Body of pancreas (tissue), 4 donors: ENCODE measurements around the gene OLIG3. TPM values are rescaled to one million over a fixed set of nuclear protein-coding genes. Genes with fewer than 3 reads are reported as not detected.

Source experiments
- ATAC-seq: fragments of 150-250 bp; one replicate; pipeline ENCODE4 v1.9.1; 2016
- DNase-seq, 4 donors: peaks; one replicate each; pipeline ENCODE4 v3.0.0-alpha.2; 2019
- H3K27ac ChIP-seq, 4 donors: fragments of 200-600 bp; sonication (generic); 1 replicate in 3 of 4; 2 replicates in 1 of 4; pipeline versions ENCODE4 v1.5.1 to v1.6.1; 2016 to 2019; ENCODE audit warnings: mild to moderate bottlenecking in 1 of 4, mixed read lengths in 1 of 4, moderate library complexity in 1 of 4
- H3K27me3 ChIP-seq, 2 donors: fragments of 200-600 bp; sonication (generic); one replicate each; pipeline ENCODE4 v1.6.0; 2016; ENCODE audit warnings: mild to moderate bottlenecking in 1 of 2
- H3K36me3 ChIP-seq, 2 donors: fragments of 200-600 bp; sonication (generic); replicated peaks in 1 of 2; 2 replicates each; pipeline ENCODE4 v1.5.1; 2016; ENCODE audit warnings: low read depth in 2 of 2; ENCODE audit not compliant: insufficient read depth in 1 of 2
- H3K4me1 ChIP-seq: fragments of 200-600 bp; sonication (generic); one replicate; pipeline ENCODE4 v1.6.0; 2016
- H3K4me3 ChIP-seq, 2 donors: fragments of 200-600 bp; sonication (generic); 1 replicate in 1 of 2; 2 replicates in 1 of 2; pipeline ENCODE4 v1.5.1; 2016 to 2019
- H3K9me3 ChIP-seq, 3 donors: fragments of 200-600 bp; sonication (generic); 1 replicate in 2 of 3; 2 replicates in 1 of 3; pipeline ENCODE4 v1.5.1; 2016
- POLR2A ChIP-seq, 3 donors: fragments of 450-650 bp; IDR thresholded peaks; one replicate each; pipeline ENCODE4 v1.6.1; 2016; ENCODE audit warnings: antibody characterized with exemption in 3 of 3, mild to moderate bottlenecking in 2 of 3
- WGBS, 2 donors: methylation state at CpG; one replicate each; pipeline ENCODE4 v1.1.5; 2017; 5-methylcytosine and 5-hydroxymethylcytosine counted together
- intact Hi-C: fragments of 100-400 bp; cut with DNase I; formaldehyde crosslinking; loops from one replicate; pipeline ENCODE4 v1.15.1; 2023
- total RNA-seq, 2 donors: library from RNA; depleted of rRNA; stranded (reverse); fragments of >200 nt; gene quantifications; one replicate each; pipeline ENCODE4 v1.1.0, GENCODE V29; 2016
- TF ChIP-seq, protein P1 (sequence below), 7 experiments: fragments of 450-650 bp in 4 of 7; fragments of 200-600 bp in 3 of 7; sonication (generic) in 3 of 7; IDR thresholded peaks; one replicate each; pipeline ENCODE4 v1.5.1; 2016 to 2019; ENCODE audit warnings: antibody characterized with exemption in 7 of 7

OLIG3 gene
- total RNA-seq, 2 donors from 2014 or later = not detected

DNA sequence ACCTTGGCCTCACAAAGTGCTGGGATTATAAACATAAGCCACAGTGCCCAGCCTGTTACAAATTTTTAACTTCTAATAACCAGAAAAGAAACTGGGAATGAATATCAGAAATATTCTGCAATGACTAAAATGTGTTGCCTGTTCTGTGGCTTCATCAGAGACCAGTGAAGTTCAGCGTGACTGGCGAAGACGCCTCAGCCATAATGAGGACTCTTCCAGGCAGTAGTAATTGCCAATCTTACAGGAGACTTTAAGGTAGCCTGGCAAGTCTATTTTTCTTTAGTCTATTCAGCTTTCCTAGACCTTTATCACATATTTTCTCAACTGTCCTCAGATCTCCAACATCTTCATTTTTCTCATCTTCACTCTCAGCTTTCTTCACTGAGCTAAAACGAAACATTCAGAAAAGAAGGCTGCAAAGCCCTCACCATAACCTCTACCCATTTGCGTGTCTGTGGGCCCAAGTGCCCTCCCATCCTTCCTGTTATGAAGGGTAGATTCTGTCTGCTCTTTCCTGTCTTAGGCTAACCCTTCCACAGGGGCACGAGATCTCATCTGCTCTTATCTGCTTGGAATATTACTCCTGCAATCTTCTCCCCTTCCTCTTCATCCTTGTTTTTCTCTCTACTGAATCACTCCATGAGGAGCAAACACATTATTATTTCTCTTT lies 42.0 kb upstream of the OLIG3 start:
- TF ChIP-seq POLR2A (IDR thresholded peaks at IDR 0.05) = no peak
- TF ChIP-seq, protein P1, sequence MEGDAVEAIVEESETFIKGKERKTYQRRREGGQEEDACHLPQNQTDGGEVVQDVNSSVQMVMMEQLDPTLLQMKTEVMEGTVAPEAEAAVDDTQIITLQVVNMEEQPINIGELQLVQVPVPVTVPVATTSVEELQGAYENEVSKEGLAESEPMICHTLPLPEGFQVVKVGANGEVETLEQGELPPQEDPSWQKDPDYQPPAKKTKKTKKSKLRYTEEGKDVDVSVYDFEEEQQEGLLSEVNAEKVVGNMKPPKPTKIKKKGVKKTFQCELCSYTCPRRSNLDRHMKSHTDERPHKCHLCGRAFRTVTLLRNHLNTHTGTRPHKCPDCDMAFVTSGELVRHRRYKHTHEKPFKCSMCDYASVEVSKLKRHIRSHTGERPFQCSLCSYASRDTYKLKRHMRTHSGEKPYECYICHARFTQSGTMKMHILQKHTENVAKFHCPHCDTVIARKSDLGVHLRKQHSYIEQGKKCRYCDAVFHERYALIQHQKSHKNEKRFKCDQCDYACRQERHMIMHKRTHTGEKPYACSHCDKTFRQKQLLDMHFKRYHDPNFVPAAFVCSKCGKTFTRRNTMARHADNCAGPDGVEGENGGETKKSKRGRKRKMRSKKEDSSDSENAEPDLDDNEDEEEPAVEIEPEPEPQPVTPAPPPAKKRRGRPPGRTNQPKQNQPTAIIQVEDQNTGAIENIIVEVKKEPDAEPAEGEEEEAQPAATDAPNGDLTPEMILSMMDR (IDR thresholded peaks at IDR 0.05) = no peak
- Histone ChIP-seq H3K36me3 (no peaks in the 10 kb centered on the region), H3K4me3 (no peak overlapping the region), H3K27me3 (no peaks in the 10 kb centered on the region), H3K4me1 (no peaks in the 10 kb centered on the region), H3K9me3 (no peaks in the 10 kb centered on the region), H3K27ac (no peak overlapping the region)
- WGBS, 2 donors = 68 to 77% methylated on average over 6 of the region's 6 CpGs
- no peak for ATAC-seq
- no peak for DNase-seq
- intact Hi-C loops = no loop called here

GRCh38 chr6:137531376-137532092 lies 37.3 kb upstream of the OLIG3 start:
- DNase-seq (no peak), ATAC-seq (no peak)
- 57 to 75% methylated on average over 7 of the region's 7 CpGs for WGBS, 2 donors
- H3K27me3 ChIP-seq = no peaks in the 10 kb centered on the region
- no peak for TF ChIP-seq POLR2A (IDR thresholded peaks at IDR 0.05)
- TF ChIP-seq, protein P1 (IDR thresholded peaks at IDR 0.05) = no peak
- no peaks in the 10 kb centered on the region for H3K4me1 ChIP-seq
- H3K9me3 ChIP-seq = no peaks in the 10 kb centered on the region
- H3K36me3 ChIP-seq = no peaks in the 10 kb centered on the region
- intact Hi-C loops = no loop called here
- no peak overlapping the region for H3K4me3 ChIP-seq
- no peak overlapping the region for H3K27ac ChIP-seq

DNA sequence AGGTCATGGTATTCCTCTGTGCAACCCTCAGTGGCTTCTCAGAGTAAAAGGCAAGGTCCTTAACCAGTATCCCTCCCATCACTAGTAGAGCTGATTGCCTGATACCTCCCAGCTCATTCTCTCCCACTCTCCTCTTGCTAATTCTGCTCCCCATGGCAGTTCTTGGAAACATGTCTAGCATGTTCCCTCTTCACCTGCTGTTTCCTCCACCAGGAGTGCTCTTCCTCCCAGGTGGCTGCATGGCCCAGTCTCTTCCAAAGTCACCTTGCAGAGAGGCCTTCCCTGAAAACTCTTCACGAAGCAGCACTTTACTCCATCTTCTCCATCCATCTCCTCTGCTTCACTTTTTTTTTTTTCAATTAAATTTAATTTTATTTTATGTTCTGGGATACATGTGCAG lies 36.2 kb upstream of the OLIG3 start:
- ATAC-seq (no peak), DNase-seq (no peak)
- WGBS, 2 donors = 36 to 67% methylated on average over 1 of the region's 1 CpG
- H3K9me3 ChIP-seq = no peaks in the 10 kb centered on the region
- no peaks in the 10 kb centered on the region for H3K27me3 ChIP-seq
- no peak overlapping the region for H3K4me3 ChIP-seq
- intact Hi-C loops = no loop called here
- no peaks in the 10 kb centered on the region for H3K36me3 ChIP-seq
- no peaks in the 10 kb centered on the region for H3K4me1 ChIP-seq
- no peak overlapping the region for H3K27ac ChIP-seq
- TF ChIP-seq, protein P1 (IDR thresholded peaks at IDR 0.05) = no peak
- TF ChIP-seq POLR2A (IDR thresholded peaks at IDR 0.05) = no peak

DNA sequence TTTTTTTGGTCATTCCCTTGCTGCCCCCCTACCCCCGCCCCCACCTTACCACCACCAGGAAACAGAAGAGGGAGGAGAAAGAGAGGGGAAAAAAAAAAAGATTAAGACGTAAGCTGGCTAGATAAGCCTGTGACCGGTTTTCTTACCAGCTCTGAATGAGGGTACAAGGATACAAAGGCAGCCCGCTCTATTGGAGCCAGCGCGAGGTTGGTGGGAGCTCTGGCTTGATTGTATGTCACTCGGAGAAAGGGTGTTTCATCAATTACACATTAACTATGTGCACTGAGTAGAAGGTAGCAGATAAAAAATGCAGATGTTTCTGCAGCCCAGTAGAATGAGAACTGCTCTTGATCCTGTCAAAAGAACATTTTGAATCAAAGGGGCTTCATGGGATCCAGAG lies 28.6 kb upstream of the OLIG3 start:
- Histone ChIP-seq H3K27ac (no peak overlapping the region), H3K4me3 (no peak overlapping the region), H3K9me3 (no peaks in the 10 kb centered on the region), H3K27me3 (no peaks in the 10 kb centered on the region), H3K36me3 (no peaks in the 10 kb centered on the region), H3K4me1 (no peaks in the 10 kb centered on the region)
- 28 to 40% methylated on average over 7 of the region's 7 CpGs for WGBS, 2 donors
- intact Hi-C loops = no loop called here
- TF ChIP-seq POLR2A (IDR thresholded peaks at IDR 0.05) = no peak
- TF ChIP-seq, protein P1 (IDR thresholded peaks at IDR 0.05) = no peak
- ATAC-seq = no peak
- DNase-seq = no peak
